Retinal pigment epithelial cell (primary cell): ENCODE results near the gene COL11A2.

Source experiments
- DNase-seq: peaks from one replicate; pipeline ENCODE4 v3.0.0-alpha.2; 2010; ENCODE audit warnings: low read depth
- H3K4me3 ChIP-seq: 2 replicates; pipeline ENCODE4 v1.5.1; 2011; ENCODE audit warnings: mild to moderate bottlenecking, low read length, control low read depth, moderate library complexity
- TF ChIP-seq, protein P1 (sequence below): conservative IDR thresholded peaks from 2 replicates; pipeline ENCODE4 v1.5.1; 2011; ENCODE audit warnings: low read depth, low read length, control low read depth, inconsistent platforms

The COL11A2 gene

GRCh38 chr6:33136310-33136900, 55.9 kb downstream of the COL11A2 start:
- no peak overlapping the region for H3K4me3 ChIP-seq
- DNase-seq, result no peak
- TF ChIP-seq, protein P1, sequence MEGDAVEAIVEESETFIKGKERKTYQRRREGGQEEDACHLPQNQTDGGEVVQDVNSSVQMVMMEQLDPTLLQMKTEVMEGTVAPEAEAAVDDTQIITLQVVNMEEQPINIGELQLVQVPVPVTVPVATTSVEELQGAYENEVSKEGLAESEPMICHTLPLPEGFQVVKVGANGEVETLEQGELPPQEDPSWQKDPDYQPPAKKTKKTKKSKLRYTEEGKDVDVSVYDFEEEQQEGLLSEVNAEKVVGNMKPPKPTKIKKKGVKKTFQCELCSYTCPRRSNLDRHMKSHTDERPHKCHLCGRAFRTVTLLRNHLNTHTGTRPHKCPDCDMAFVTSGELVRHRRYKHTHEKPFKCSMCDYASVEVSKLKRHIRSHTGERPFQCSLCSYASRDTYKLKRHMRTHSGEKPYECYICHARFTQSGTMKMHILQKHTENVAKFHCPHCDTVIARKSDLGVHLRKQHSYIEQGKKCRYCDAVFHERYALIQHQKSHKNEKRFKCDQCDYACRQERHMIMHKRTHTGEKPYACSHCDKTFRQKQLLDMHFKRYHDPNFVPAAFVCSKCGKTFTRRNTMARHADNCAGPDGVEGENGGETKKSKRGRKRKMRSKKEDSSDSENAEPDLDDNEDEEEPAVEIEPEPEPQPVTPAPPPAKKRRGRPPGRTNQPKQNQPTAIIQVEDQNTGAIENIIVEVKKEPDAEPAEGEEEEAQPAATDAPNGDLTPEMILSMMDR, result no peak

DNA sequence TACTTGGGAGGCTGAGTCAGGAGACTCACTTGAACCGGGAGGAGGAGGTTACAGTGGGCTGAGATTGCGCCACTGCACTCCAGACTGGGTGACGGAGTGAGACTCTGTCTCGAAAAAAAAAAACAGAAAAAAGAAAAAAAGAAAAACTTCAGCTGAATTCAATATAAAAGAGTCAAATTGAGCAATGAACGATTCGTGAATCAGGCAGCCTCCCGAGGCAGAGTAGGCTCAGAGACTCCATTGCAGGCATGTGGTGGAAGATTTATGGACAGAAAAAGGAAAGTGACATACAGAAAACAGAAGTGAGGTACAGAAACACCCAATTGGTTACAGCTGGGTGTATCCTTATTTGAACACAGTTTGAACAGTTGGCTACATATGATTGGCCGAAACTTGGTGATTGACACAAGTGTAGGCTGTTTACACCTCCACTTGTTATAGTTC, 60.2 kb downstream of the COL11A2 start:
- no peak for DNase-seq
- no peak overlapping the region for H3K4me3 ChIP-seq
- TF ChIP-seq, protein P1, result no peak

DNA sequence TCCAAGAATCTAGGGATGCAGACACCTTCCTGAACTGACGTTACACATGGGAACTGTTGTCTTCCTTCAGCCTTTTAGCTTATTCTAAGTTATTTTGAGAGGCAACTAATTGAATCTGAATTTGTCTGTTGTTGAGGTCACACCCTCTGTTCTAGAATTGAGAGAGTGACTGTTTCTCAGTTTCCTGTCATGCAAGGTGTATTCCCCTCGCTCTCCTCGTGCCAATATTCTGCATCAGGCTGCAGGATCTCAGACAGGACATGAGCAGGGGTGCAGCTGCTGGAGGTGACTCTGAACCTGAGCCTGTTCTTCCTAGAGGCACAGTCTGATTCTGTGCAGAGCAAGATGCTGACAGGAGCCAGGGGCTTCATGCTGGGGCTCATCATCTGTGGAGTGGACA, 63.9 kb downstream of the COL11A2 start:
- DNase-seq, result no peak
- TF ChIP-seq, protein P1, result no peak
- no peak overlapping the region for H3K4me3 ChIP-seq

DNA sequence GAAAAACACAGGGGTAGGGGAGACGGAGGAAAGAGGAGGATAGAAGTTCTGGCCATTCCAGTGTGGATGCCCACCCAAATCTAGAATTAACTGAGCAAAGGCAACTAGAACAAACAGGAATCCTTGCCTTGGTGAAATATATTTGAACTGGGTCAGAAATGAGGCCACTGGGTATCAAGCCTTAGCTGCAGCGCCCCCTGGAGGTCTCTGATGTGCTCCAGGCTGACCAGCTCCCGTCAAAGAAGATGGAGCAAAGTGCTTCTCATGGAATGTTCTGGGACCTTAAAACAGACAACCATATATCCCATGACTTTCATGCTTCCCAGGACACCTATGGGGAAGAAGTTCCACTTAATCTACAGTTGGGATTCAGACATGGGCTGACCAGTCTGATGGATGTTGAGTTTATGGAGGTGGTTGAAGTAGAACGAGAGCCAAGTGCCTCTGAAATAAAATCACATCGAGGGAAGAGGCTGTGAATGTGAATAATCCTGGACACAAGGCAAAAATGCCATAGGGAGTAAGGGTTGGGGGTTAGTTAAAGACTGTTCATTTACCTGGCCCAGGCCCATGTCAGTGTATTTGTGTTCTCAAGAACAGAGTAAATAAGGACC, 66.1 kb downstream of the COL11A2 start:
- TF ChIP-seq, protein P1, result peak; percentile 65
- no peak for DNase-seq
- H3K4me3 ChIP-seq, result no peak overlapping the region

- TF ChIP-seq, protein P1, result no peak
- H3K4me3 ChIP-seq, result no peak overlapping the region
- no peak for DNase-seq
Observed at GRCh38 chr6:33124947-33125346, 67.3 kb downstream of the COL11A2 start.

GRCh38 chr6:33124525-33124901, 67.8 kb downstream of the COL11A2 start:
- DNase-seq, result no peak
- TF ChIP-seq, protein P1, result no peak

More at GRCh38 chr6:33124525-33124901, 67.8 kb downstream of the COL11A2 start:
- H3K4me3 ChIP-seq, result no peak overlapping the region
